ES-I3 (cell line): ENCODE data around the gene VNN1.
"Not testable (repeated sequence)": the region's sequence is repeated elsewhere in the genome, so short reads cannot be mapped to it uniquely, and the experiment has no call there.

Source experiments
- H3K36me3 ChIP-seq: 2 replicates; pipeline ENCODE4 v1.6.1; 2013; ENCODE audit warnings: mild to moderate bottlenecking, low read length, control low read depth, moderate library complexity; ENCODE audit not compliant: insufficient read depth
- H3K4me1 ChIP-seq: 2 replicates; pipeline ENCODE4 v1.6.1; 2013; ENCODE audit warnings: mild to moderate bottlenecking, control low read depth, low read length; ENCODE audit not compliant: insufficient read depth
- H3K9ac ChIP-seq: 2 replicates; pipeline ENCODE4 v1.6.1; 2013; ENCODE audit warnings: low read depth, mild to moderate bottlenecking, low read length, moderate library complexity
- H3K9me3 ChIP-seq: 2 replicates; pipeline ENCODE4 v1.6.1; 2013; ENCODE audit warnings: mild to moderate bottlenecking, low read length, moderate library complexity; ENCODE audit not compliant: control insufficient read depth, insufficient read depth

VNN1 gene

GRCh38 chr6:132708002-132708401 is 5.9 kb downstream of the VNN1 start:
- Histone ChIP-seq H3K9me3 (no peaks in the 10 kb centered on the region), H3K36me3 (no peaks in the 10 kb centered on the region), H3K9ac (no peak overlapping the region), H3K4me1 (no peaks in the 10 kb centered on the region)

DNA sequence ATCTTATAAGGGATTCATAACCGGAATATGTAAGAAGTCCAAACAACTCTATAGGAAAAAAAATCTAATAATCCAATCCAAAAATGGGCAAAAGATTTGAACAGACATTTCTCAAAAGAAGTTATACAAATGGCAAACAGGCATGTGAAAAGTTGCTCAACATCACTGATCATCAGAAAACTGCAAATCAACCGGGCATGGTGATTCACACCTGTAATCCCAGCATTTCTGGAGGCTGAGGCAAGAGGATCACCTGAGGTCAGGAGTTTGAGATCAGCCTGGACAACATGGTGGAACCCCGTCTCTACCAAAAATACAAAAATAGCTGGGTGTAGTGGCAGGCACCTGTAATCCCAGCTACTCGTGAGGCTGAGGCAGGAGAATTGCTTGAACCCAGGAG is 7.1 kb downstream of the VNN1 start:
- not testable (repeated sequence) for H3K9ac ChIP-seq, H3K4me1 ChIP-seq, H3K9me3 ChIP-seq, H3K36me3 ChIP-seq

GRCh38 chr6:132703936-132704335 is 9.9 kb downstream of the VNN1 start:
- H3K36me3 ChIP-seq, result no peaks in the 10 kb centered on the region
- no peaks in the 10 kb centered on the region for H3K4me1 ChIP-seq
- H3K9ac ChIP-seq, result no peak overlapping the region

DNA sequence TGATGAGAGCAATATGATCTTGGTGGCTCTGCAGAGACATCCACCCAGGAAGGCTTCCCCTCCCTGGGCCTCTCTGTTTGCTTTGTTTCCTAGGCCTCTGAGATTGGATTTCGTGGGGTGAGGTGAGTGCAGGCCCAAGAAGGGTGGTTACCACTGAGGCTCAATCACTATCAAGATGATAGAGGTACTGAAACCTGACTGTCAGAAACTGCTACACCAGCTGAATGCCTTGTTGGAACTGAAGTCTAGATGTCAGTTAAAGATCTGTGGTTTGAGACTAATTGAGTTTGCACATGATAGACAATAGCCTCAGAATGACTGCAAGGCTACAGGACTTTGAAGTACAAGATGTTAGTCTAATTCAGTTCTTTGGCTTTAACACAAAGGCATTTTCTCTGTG is 15.2 kb downstream of the VNN1 start:
- H3K4me1 ChIP-seq, result no peaks in the 10 kb centered on the region
- no peaks in the 10 kb centered on the region for H3K36me3 ChIP-seq
- H3K9me3 ChIP-seq, result peaks cover 7% of the 10 kb centered on the region
- no peak overlapping the region for H3K9ac ChIP-seq

More at GRCh38 chr6:132703936-132704335, 9.9 kb downstream of the VNN1 start:
- no peaks in the 10 kb centered on the region for H3K9me3 ChIP-seq

DNA sequence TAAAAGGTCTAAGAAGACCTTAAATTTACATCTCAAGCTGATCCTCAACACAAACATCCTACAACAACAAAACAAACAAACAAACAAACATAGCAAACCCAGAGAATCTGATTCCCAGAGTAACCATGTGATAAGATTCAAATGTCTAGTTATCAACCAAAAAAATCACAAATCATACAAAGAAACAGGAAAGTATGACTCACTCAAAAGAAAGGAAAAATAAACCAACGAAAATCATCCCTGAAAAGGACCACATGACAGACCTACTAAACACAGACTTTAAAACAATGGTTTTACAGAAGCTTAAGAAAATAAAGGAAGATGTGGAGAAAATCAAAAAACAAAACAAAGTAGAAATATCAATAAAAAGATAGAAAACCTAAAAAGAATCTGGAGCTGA is 18.1 kb downstream of the VNN1 start:
- Histone ChIP-seq H3K9ac (no peak overlapping the region), H3K9me3 (peaks cover 7% of the 10 kb centered on the region), H3K4me1 (no peaks in the 10 kb centered on the region), H3K36me3 (no peaks in the 10 kb centered on the region)

- Histone ChIP-seq H3K9ac (no peak overlapping the region), H3K4me1 (no peaks in the 10 kb centered on the region), H3K9me3 (peaks cover 7% of the 10 kb centered on the region), H3K36me3 (no peaks in the 10 kb centered on the region)
Observed at GRCh38 chr6:132693478-132693877, 20.4 kb downstream of the VNN1 start.

- H3K4me1 ChIP-seq, result no peaks in the 10 kb centered on the region
- no peak overlapping the region for H3K9ac ChIP-seq
- peaks cover 3% of the 10 kb centered on the region; the same call in 1 of the 2 replicates for H3K9me3 ChIP-seq
- H3K36me3 ChIP-seq, result no peaks in the 10 kb centered on the region
Observed at GRCh38 chr6:132690678-132691077, 23.2 kb downstream of the VNN1 start.

DNA sequence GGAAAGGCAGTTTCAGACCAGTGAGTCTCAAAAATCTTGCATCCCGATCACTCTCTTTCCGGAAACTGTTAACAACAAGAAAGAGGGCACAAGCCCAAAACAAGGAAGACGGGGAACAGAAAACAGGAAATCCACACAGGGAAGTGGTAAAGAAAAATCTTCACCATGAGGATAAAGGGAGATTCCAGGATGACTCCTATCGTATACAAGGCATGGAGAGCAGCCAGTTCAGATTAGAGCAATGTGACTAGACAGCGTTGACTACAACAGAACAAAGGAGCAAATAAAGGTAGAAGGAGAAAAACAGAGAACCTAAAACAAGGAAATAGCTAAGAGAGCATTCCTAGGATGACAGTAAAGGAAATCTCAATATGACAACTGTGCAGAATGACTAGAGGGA is 26.5 kb downstream of the VNN1 start:
- no peaks in the 10 kb centered on the region; the same call in 1 of the 2 replicates for H3K9me3 ChIP-seq
- H3K4me1 ChIP-seq, result peaks cover 5% of the 10 kb centered on the region
- no peak overlapping the region for H3K9ac ChIP-seq
- H3K36me3 ChIP-seq, result no peaks in the 10 kb centered on the region

DNA sequence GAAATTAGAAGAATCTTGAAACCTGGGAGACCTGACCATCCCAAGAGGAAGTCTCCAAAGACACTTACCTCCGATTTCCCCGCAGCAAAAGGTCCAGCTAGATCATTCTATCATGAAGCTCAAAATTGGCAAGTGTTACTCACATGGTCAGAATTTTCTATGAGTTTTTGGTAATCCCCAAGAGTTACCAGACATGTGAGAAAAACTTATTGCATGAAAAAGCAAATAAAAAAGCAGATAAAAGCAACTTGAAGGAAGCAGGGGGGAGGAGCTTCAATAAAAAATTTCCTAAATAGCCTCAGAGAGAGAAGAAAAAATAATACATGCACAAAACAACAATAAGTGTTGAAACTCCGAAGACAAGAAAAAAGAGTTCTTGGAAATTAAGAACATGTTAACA is 27.3 kb downstream of the VNN1 start:
- H3K9me3 ChIP-seq, result peaks cover 4% of the 10 kb centered on the region; the same call in 1 of the 2 replicates
- no peaks in the 10 kb centered on the region for H3K36me3 ChIP-seq
- H3K4me1 ChIP-seq, result peaks cover 5% of the 10 kb centered on the region
- no peak overlapping the region for H3K9ac ChIP-seq

- H3K4me1 ChIP-seq, result peaks cover 5% of the 10 kb centered on the region
- no peaks in the 10 kb centered on the region for H3K36me3 ChIP-seq
- H3K9me3 ChIP-seq, result peaks cover 4% of the 10 kb centered on the region; the same call in 1 of the 2 replicates
- no peak overlapping the region for H3K9ac ChIP-seq
Observed at GRCh38 chr6:132685009-132685408, 28.8 kb downstream of the VNN1 start.

GRCh38 chr6:132684272-132684671 is 29.6 kb downstream of the VNN1 start:
- Histone ChIP-seq H3K4me1 (peaks cover 5% of the 10 kb centered on the region), H3K9ac (no peak overlapping the region), H3K9me3 (peaks cover 4% of the 10 kb centered on the region; the same call in 1 of the 2 replicates), H3K36me3 (no peaks in the 10 kb centered on the region)

DNA sequence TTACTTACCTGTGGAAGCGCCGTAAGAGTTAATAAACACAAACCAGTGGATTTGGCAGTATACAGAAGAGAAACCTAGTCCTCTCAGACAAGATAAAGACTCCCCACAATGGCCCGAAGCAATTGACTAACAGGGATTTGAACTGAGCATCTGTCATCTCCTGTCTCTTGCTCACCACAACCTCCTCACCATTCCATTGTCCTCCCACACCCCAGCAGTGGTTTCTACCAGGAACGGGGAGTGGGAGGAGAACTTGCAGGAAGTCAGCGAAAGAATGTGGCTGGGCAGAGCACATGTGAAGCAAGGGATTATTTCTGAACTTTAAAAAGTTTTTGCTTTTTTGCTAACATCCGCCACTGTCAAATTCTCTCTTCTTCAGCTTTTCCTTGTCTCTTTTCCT is 30.3 kb downstream of the VNN1 start:
- Histone ChIP-seq H3K4me1 (peaks cover 5% of the 10 kb centered on the region), H3K9me3 (peaks cover 4% of the 10 kb centered on the region; the same call in 1 of the 2 replicates), H3K9ac (no peak overlapping the region), H3K36me3 (no peaks in the 10 kb centered on the region)

GRCh38 chr6:132679094-132679493 is 34.8 kb downstream of the VNN1 start:
- H3K9me3 ChIP-seq, H3K4me1 ChIP-seq: not testable (repeated sequence)

DNA sequence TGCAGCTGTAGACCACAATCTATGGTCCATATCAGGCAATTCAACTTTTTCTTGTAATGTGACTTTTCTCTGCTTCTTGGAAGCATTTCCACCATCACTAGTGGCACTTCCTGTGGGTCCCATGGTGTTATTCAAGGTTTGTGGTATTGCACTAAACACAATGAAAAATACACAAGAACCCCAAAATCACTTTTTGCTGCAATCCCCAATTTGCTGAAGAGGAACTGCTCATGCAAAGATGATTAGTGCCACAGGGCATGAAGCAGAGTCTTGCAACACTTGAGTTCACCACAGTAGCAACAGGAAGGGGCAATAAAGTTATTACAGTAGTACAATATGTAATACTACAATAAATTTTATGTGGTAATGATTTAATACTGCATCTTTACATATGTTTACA is 38.1 kb downstream of the VNN1 start:
- H3K4me1 ChIP-seq, result no peaks in the 10 kb centered on the region
- no peaks in the 10 kb centered on the region for H3K9me3 ChIP-seq
- H3K9ac ChIP-seq, result no peak overlapping the region
- no peaks in the 10 kb centered on the region for H3K36me3 ChIP-seq

More at GRCh38 chr6:132679094-132679493, 34.8 kb downstream of the VNN1 start:
- not testable (repeated sequence) for H3K9ac ChIP-seq, H3K36me3 ChIP-seq

- Histone ChIP-seq H3K9ac (no peak overlapping the region), H3K36me3 (no peaks in the 10 kb centered on the region), H3K4me1 (0 out of 2 replicates have a peak, but pooled peaks cover under 1% of the 10 kb centered on the region), H3K9me3 (no peaks in the 10 kb centered on the region)
Observed at GRCh38 chr6:132675002-132675401, 38.9 kb downstream of the VNN1 start.
